Mesendoderm (in vitro differentiated cells): Measurements from ENCODE around the gene CLDN18.

ENCODE experiments used
- DNase-seq: peaks from one replicate; pipeline ENCODE4 v3.0.0; 2013
- H2AK5ac ChIP-seq: 2 replicates; pipeline ENCODE4 v1.6.1; 2013; ENCODE audit warnings: low read length, inconsistent platforms
- H2BK120ac ChIP-seq: 2 replicates; pipeline ENCODE4 v1.6.1; 2013; ENCODE audit warnings: low read depth, mild to moderate bottlenecking, low read length, moderate library complexity, mixed read lengths
- H2BK15ac ChIP-seq: replicated peaks from 2 replicates; pipeline ENCODE4 v1.6.1; 2013; ENCODE audit warnings: low read depth, mild to moderate bottlenecking, moderate library complexity
- H2BK5ac ChIP-seq: 2 replicates; pipeline ENCODE4 v1.6.1; 2013; ENCODE audit warnings: low read length, inconsistent platforms
- H3K18ac ChIP-seq: 2 replicates; pipeline ENCODE4 v1.6.1; 2013; ENCODE audit warnings: mild to moderate bottlenecking, low read length, mixed read lengths
- H3K23ac ChIP-seq: one replicate; pipeline ENCODE4 v1.6.1; 2013; ENCODE audit warnings: low read length
- H3K27ac ChIP-seq: 2 replicates; pipeline ENCODE4 v1.5.1; 2013; ENCODE audit warnings: low read depth, mild to moderate bottlenecking, inconsistent platforms, low read length, moderate library complexity
- H3K27me3 ChIP-seq: 2 replicates; pipeline ENCODE4 v1.6.1; 2013; ENCODE audit warnings: low read length, control low read depth, mild to moderate bottlenecking, inconsistent platforms; ENCODE audit not compliant: insufficient read depth, poor library complexity
- H3K36me3 ChIP-seq: 2 replicates; pipeline ENCODE4 v1.6.1; 2013; ENCODE audit warnings: low read length, inconsistent platforms; ENCODE audit not compliant: control insufficient read depth, insufficient read depth
- H3K4ac ChIP-seq: one replicate; pipeline ENCODE4 v1.6.1; 2013; ENCODE audit warnings: low read depth, mild to moderate bottlenecking, low read length, moderate library complexity
- H3K4me1 ChIP-seq: 2 replicates; pipeline ENCODE4 v1.6.1; 2013; ENCODE audit warnings: low read depth, low read length, inconsistent platforms; ENCODE audit not compliant: control insufficient read depth
- H3K4me2 ChIP-seq: 2 replicates; pipeline ENCODE4 v1.6.1; 2013; ENCODE audit warnings: low read length
- H3K4me3 ChIP-seq: 2 replicates; pipeline ENCODE4 v1.5.1; 2013; ENCODE audit warnings: mild to moderate bottlenecking, low read length
- H3K56ac ChIP-seq: one replicate; pipeline ENCODE4 v1.6.1; 2013; ENCODE audit warnings: low read length
- H3K79me1 ChIP-seq: 2 replicates; pipeline ENCODE4 v1.6.1; 2013; ENCODE audit warnings: low read length, inconsistent platforms
- H3K79me2 ChIP-seq: 2 replicates; pipeline ENCODE4 v1.6.1; 2013; ENCODE audit warnings: mild to moderate bottlenecking, low read length; ENCODE audit not compliant: control insufficient read depth, insufficient read depth
- H3K9ac ChIP-seq: 2 replicates; pipeline ENCODE4 v1.6.1; 2013; ENCODE audit warnings: low read length, inconsistent platforms
- H4K5ac ChIP-seq: one replicate; pipeline ENCODE4 v1.6.1; 2013; ENCODE audit warnings: low read length
- H4K8ac ChIP-seq: one replicate; pipeline ENCODE4 v1.6.1; 2013; ENCODE audit warnings: low read depth, mild to moderate bottlenecking, control low read depth, low read length, moderate library complexity
- WGBS: extraction: QIAGEN DNeasy Blood & Tissue Kit; methylation state at CpG from one replicate; pipeline ENCODE4 v1.1.7; 2013; ENCODE audit warnings: low lambda C conversion rate, missing lambda C conversion rate; ENCODE audit not compliant: insufficient coverage; ENCODE audit errors: extremely low coverage; 5-methylcytosine and 5-hydroxymethylcytosine counted together

Gene CLDN18

GRCh38 chr3:137978328-137978727 is 31.6 kb upstream of the CLDN18 start:
- DNase-seq = no peak
- H3K27me3 ChIP-seq = no peaks in the 10 kb centered on the region
- H3K23ac ChIP-seq = no peak overlapping the region
- H3K4ac ChIP-seq = no peak overlapping the region
- H3K4me1 ChIP-seq = no peaks in the 10 kb centered on the region
- no peaks in the 10 kb centered on the region for H3K36me3 ChIP-seq
- WGBS = no CpG with 5 or more reads among the region's 1 CpG
- H2BK120ac ChIP-seq = no peak overlapping the region
- no peak overlapping the region for H2AK5ac ChIP-seq
- no peaks in the 10 kb centered on the region for H3K79me2 ChIP-seq
- no peak overlapping the region for H2BK5ac ChIP-seq
- no peak overlapping the region for H2BK15ac ChIP-seq
- no peak overlapping the region for H4K8ac ChIP-seq
- H3K4me3 ChIP-seq = no peak overlapping the region
- no peak overlapping the region for H3K56ac ChIP-seq
- no peak overlapping the region for H3K9ac ChIP-seq
- no peak overlapping the region for H3K4me2 ChIP-seq
- no peaks in the 10 kb centered on the region for H3K79me1 ChIP-seq
- H3K27ac ChIP-seq = no peak overlapping the region
- H3K18ac ChIP-seq = no peak overlapping the region
- H4K5ac ChIP-seq = no peak overlapping the region

- Histone ChIP-seq H3K4ac (no peak overlapping the region), H3K79me1 (no peaks in the 10 kb centered on the region), H3K79me2 (no peaks in the 10 kb centered on the region), H3K36me3 (no peaks in the 10 kb centered on the region), H2BK120ac (no peak overlapping the region), H3K9ac (no peak overlapping the region), H2AK5ac (no peak overlapping the region), H3K4me3 (no peak overlapping the region), H3K18ac (no peak overlapping the region), H4K5ac (no peak overlapping the region), H4K8ac (no peak overlapping the region), H3K27ac (no peak overlapping the region), H3K56ac (no peak overlapping the region), H2BK5ac (no peak overlapping the region), H3K23ac (no peak overlapping the region), H3K27me3 (peaks cover 2% of the 10 kb centered on the region), H3K4me2 (no peak overlapping the region), H2BK15ac (no peak overlapping the region), H3K4me1 (no peaks in the 10 kb centered on the region)
- no CpG with 5 or more reads among the region's 1 CpG for WGBS
- DNase-seq = no peak
Observed at GRCh38 chr3:137987723-137988122, 22.2 kb upstream of the CLDN18 start.

GRCh38 chr3:137988152-137988551 is 21.8 kb upstream of the CLDN18 start:
- Histone ChIP-seq H3K79me1 (no peaks in the 10 kb centered on the region), H3K4me1 (no peaks in the 10 kb centered on the region), H3K27me3 (peaks cover 2% of the 10 kb centered on the region), H2BK120ac (no peak overlapping the region), H3K4me3 (no peak overlapping the region), H3K4ac (no peak overlapping the region), H3K56ac (no peak overlapping the region), H4K5ac (no peak overlapping the region), H3K9ac (no peak overlapping the region), H3K36me3 (no peaks in the 10 kb centered on the region), H3K18ac (no peak overlapping the region), H2AK5ac (no peak overlapping the region), H3K27ac (no peak overlapping the region), H2BK15ac (no peak overlapping the region), H3K4me2 (no peak overlapping the region), H2BK5ac (no peak overlapping the region), H4K8ac (no peak overlapping the region), H3K23ac (no peak overlapping the region), H3K79me2 (no peaks in the 10 kb centered on the region)
- WGBS = no CpG with 5 or more reads among the region's 4 CpGs
- DNase-seq = no peak

- no peak overlapping the region for H4K5ac ChIP-seq
- no peak overlapping the region for H3K4me3 ChIP-seq
- H3K9ac ChIP-seq = no peak overlapping the region
- H3K27ac ChIP-seq = no peak overlapping the region
- no peaks in the 10 kb centered on the region for H3K79me1 ChIP-seq
- no peak overlapping the region for H3K4ac ChIP-seq
- H2AK5ac ChIP-seq = no peak overlapping the region
- no peak overlapping the region for H2BK5ac ChIP-seq
- no peaks in the 10 kb centered on the region for H3K79me2 ChIP-seq
- no peak overlapping the region for H2BK120ac ChIP-seq
- no peaks in the 10 kb centered on the region for H3K4me1 ChIP-seq
- H3K18ac ChIP-seq = no peak overlapping the region
- no peak overlapping the region for H3K56ac ChIP-seq
- H3K36me3 ChIP-seq = no peaks in the 10 kb centered on the region
- no CpG with 5 or more reads among the region's 3 CpGs for WGBS
- no peak for DNase-seq
- H3K27me3 ChIP-seq = peaks cover 2% of the 10 kb centered on the region
- H4K8ac ChIP-seq = no peak overlapping the region
- H3K4me2 ChIP-seq = no peak overlapping the region
- H3K23ac ChIP-seq = no peak overlapping the region
- H2BK15ac ChIP-seq = no peak overlapping the region
Observed at GRCh38 chr3:137988982-137989381, 21.0 kb upstream of the CLDN18 start.

- no peak overlapping the region for H4K5ac ChIP-seq
- no peak overlapping the region for H3K4ac ChIP-seq
- no peak overlapping the region for H3K56ac ChIP-seq
- no peak overlapping the region for H3K4me3 ChIP-seq
- no peak overlapping the region for H2BK120ac ChIP-seq
- no peak overlapping the region for H3K9ac ChIP-seq
- H3K4me1 ChIP-seq = no peaks in the 10 kb centered on the region
- no peak overlapping the region for H3K4me2 ChIP-seq
- no peak overlapping the region for H3K18ac ChIP-seq
- no peaks in the 10 kb centered on the region for H3K36me3 ChIP-seq
- no peak overlapping the region for H2AK5ac ChIP-seq
- DNase-seq = no peak
- H3K27ac ChIP-seq = no peak overlapping the region
- H3K79me1 ChIP-seq = no peaks in the 10 kb centered on the region
- no peak overlapping the region for H2BK5ac ChIP-seq
- H4K8ac ChIP-seq = no peak overlapping the region
- no CpG with 5 or more reads among the region's 2 CpGs for WGBS
- H3K27me3 ChIP-seq = peaks cover 2% of the 10 kb centered on the region
- no peak overlapping the region for H2BK15ac ChIP-seq
- no peaks in the 10 kb centered on the region for H3K79me2 ChIP-seq
- H3K23ac ChIP-seq = no peak overlapping the region
Observed at GRCh38 chr3:137990427-137990826, 19.5 kb upstream of the CLDN18 start.

GRCh38 chr3:137992592-137992991 is 17.4 kb upstream of the CLDN18 start:
- Histone ChIP-seq H3K79me2 (no peaks in the 10 kb centered on the region), H3K79me1 (no peaks in the 10 kb centered on the region), H2BK5ac (no peak overlapping the region), H3K9ac (no peak overlapping the region), H4K8ac (no peak overlapping the region), H2BK120ac (no peak overlapping the region), H3K36me3 (no peaks in the 10 kb centered on the region), H3K56ac (no peak overlapping the region), H4K5ac (no peak overlapping the region), H3K23ac (no peak overlapping the region), H3K4me2 (no peak overlapping the region), H2BK15ac (no peak overlapping the region), H3K4me3 (no peak overlapping the region), H2AK5ac (no peak overlapping the region), H3K4ac (no peak overlapping the region), H3K27ac (no peak overlapping the region), H3K18ac (no peak overlapping the region), H3K4me1 (no peaks in the 10 kb centered on the region), H3K27me3 (peaks cover 2% of the 10 kb centered on the region)
- no CpG with 5 or more reads among the region's 4 CpGs for WGBS
- DNase-seq = no peak
